K562 (cell line): ENCODE results near the gene SRP72. TPM values are rescaled to one million over a fixed set of nuclear protein-coding genes. Genes with fewer than 3 reads are reported as not detected.

Source experiments
- E2F3 ChIP-seq: fragments of 250-450 bp; sonication (Bioruptor Pico); IDR thresholded peaks from 2 replicates; pipeline ENCODE4 v1.4.0; 2020; ENCODE audit warnings: mild to moderate bottlenecking
- ELF4 ChIP-seq: fragments of 450-650 bp; formaldehyde crosslinking; IDR thresholded peaks from 2 replicates; pipeline ENCODE4 v1.4.0; 2022; ENCODE audit warnings: missing genetic modification characterization
- FOXK2 ChIP-seq, 2 experiments: fragments of 450-650 bp; IDR thresholded peaks in 1 of 2; conservative IDR thresholded peaks in 1 of 2; 2 replicates each; pipeline ENCODE4 v1.6.1; 2016; ENCODE audit warnings: low read depth in 2 of 2, mild to moderate bottlenecking in 1 of 2
- KDM4B ChIP-seq, 2 experiments: fragments of 450-650 bp in 1 of 2; sonication (generic) in 1 of 2; IDR thresholded peaks; 2 replicates each; pipeline ENCODE4 v1.6.1; 2016 to 2017; ENCODE audit warnings: borderline replicate concordance in 2 of 2, antibody characterized with exemption in 1 of 2, low read depth in 1 of 2, mild to moderate bottlenecking in 1 of 2
- MCM5 ChIP-seq: fragments of 450-650 bp; IDR thresholded peaks from 2 replicates; pipeline ENCODE4 v1.6.1; 2016; ENCODE audit warnings: low read depth
- RFX5 ChIP-seq: IDR thresholded peaks from 2 replicates; pipeline ENCODE4 v1.6.1; 2011; ENCODE audit warnings: low read depth, mild to moderate bottlenecking, improper control_type of control experiment, low read length
- SMARCE1 ChIP-seq: fragments of 450-650 bp; IDR thresholded peaks from 2 replicates; pipeline ENCODE4 v1.7.1; 2016; ENCODE audit warnings: mild to moderate bottlenecking
- ZNF282 ChIP-seq: sonication (generic); formaldehyde crosslinking; IDR thresholded peaks from 2 replicates; pipeline ENCODE4 v1.8.1; 2023; ENCODE audit warnings: missing genetic modification reagents
- polyA plus RNA-seq, 8 experiments: library from polyadenylated mRNA; depleted of rRNA in 4 of 8; stranded (reverse) in 5 of 8; unstranded in 3 of 8; fragments of >200 nt; fragmentation: Nextera tagmentation in 2 of 8; fragmentation: Illumina TruSeq in 1 of 8; extraction: Ambion mirVana in 2 of 8; extraction: Trizol in 1 of 8; gene quantifications; 2 replicates each; pipeline versions ENCODE4 v1.2.1 to v1.2.3, GENCODE V29; 2011 to 2014; ENCODE audit warnings: inconsistent platforms in 1 of 8, missing spikeins in 1 of 8
- total RNA-seq, 7 experiments: library from RNA; depleted of rRNA in 6 of 7; stranded (reverse); fragments of >200 nt in 6 of 7; fragmentation: Illumina TruSeq in 2 of 7; extraction: Trizol in 2 of 7; gene quantifications; 2 replicates each; pipeline versions ENCODE4 v1.2.1 to v1.2.3, GENCODE V29; 2011 to 2021; ENCODE audit warnings: low replicate concordance in 1 of 7
- TF ChIP-seq, protein P1 (sequence below): fragments of 450-650 bp; IDR thresholded peaks from 2 replicates; pipeline ENCODE4 v1.6.1; 2016; ENCODE audit warnings: borderline replicate concordance
- TF ChIP-seq, protein P2 (sequence below): sonication (generic); formaldehyde crosslinking; IDR thresholded peaks from 2 replicates; pipeline ENCODE4 v1.8.0; 2022; ENCODE audit warnings: mild to moderate bottlenecking, missing genetic modification reagents
- TF ChIP-seq, protein P3 (sequence below): fragments of 450-650 bp; formaldehyde crosslinking; IDR thresholded peaks from 2 replicates; pipeline ENCODE4 v1.4.0; 2022; ENCODE audit warnings: mild to moderate bottlenecking, moderate library complexity
- TF ChIP-seq, protein P4 (sequence below), 2 experiments: fragments of 150-350 bp in 1 of 2; IDR thresholded peaks; 2 replicates each; pipeline ENCODE4 v1.6.1; 2012 to 2016; ENCODE audit warnings: low read depth in 2 of 2, low read length in 2 of 2, mild to moderate bottlenecking in 1 of 2, moderate library complexity in 1 of 2
- TF ChIP-seq, protein P5 (sequence below), 2 experiments: IDR thresholded peaks; 2 replicates each; pipeline ENCODE4 v1.6.1; 2011; ENCODE audit warnings: borderline replicate concordance in 1 of 2, control low read depth in 1 of 2, low read depth in 1 of 2, low read length in 1 of 2, mild to moderate bottlenecking in 1 of 2, mixed read lengths in 1 of 2, moderate library complexity in 1 of 2; ENCODE audit not compliant: insufficient read depth in 1 of 2, insufficient read length in 1 of 2, poor library complexity in 1 of 2, severe bottlenecking in 1 of 2; ENCODE audit errors: extremely low read depth in 1 of 2
- TF ChIP-seq, protein P6 (sequence below): fragments of 250-450 bp; sonication (Bioruptor Pico); IDR thresholded peaks from 2 replicates; pipeline ENCODE4 v1.5.0; 2022; ENCODE audit warnings: mild to moderate bottlenecking

Gene SRP72
- total and polyA plus RNA-seq, 9 of the 15 experiments (the other 6 are each of a cell fraction or from before 2014, with no cell fraction given), result 124 to 341 (median 202) TPM

DNA sequence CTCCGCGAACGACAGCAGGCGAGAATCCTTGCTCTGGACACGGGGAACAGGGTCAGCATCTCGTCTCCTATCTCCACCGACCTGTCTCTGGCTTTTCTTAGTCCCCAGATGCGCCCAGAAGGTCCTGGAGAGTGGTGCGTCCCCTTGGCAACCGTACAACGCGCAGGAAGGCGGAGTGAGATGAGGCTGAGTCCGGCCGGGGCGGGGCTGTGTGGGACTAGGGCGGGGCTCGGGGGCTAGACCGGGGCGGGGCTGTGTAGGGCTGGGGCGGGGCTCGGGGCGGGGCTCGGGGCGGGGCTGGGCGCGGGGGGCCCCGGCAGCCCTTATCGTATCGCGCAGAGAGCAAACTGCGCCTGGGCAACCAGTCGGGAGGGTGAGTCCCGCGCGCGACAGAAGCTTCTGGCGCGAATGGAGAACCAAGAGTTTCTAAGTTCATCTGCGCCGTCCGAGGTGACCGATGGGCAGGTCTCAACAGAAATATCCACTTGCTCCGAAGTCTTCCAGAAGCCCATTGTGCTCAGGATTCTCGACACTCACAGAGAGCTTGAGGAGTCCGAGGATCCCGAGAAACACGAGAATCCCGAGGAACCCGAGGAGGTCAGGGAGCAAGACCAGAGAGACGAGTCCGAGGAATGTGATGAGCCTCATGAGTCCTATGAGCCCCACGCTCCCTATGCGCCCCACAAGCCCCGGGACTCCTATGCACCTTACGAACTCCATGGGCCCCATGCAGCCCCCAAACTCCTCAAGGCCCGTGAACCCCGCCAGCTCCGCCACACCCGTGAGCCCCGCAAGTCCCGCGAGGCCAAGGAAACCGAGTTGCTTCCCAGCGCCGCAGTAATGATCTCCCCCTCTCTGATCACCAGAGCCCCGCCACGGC, 63.1 kb downstream of the SRP72 start (continued):
- TF ChIP-seq, protein P1, sequence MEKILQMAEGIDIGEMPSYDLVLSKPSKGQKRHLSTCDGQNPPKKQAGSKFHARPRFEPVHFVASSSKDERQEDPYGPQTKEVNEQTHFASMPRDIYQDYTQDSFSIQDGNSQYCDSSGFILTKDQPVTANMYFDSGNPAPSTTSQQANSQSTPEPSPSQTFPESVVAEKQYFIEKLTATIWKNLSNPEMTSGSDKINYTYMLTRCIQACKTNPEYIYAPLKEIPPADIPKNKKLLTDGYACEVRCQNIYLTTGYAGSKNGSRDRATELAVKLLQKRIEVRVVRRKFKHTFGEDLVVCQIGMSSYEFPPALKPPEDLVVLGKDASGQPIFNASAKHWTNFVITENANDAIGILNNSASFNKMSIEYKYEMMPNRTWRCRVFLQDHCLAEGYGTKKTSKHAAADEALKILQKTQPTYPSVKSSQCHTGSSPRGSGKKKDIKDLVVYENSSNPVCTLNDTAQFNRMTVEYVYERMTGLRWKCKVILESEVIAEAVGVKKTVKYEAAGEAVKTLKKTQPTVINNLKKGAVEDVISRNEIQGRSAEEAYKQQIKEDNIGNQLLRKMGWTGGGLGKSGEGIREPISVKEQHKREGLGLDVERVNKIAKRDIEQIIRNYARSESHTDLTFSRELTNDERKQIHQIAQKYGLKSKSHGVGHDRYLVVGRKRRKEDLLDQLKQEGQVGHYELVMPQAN, result peak; percentile 31; the same call in 1 of the 2 replicates
- no peak for TF ChIP-seq ZNF282 (CRISPR knock-in tag)
- TF ChIP-seq E2F3 (CRISPR knock-in tag), result no peak
- no peak for TF ChIP-seq ELF4 (CRISPR knock-in tag)
- no peak for TF ChIP-seq KDM4B (IDR thresholded peaks at IDR 0.05; ENCODE audit: borderline replicate concordance in 2 of 2, low read depth in 1 of 2)
- no peak for TF ChIP-seq MCM5
- TF ChIP-seq, protein P2, sequence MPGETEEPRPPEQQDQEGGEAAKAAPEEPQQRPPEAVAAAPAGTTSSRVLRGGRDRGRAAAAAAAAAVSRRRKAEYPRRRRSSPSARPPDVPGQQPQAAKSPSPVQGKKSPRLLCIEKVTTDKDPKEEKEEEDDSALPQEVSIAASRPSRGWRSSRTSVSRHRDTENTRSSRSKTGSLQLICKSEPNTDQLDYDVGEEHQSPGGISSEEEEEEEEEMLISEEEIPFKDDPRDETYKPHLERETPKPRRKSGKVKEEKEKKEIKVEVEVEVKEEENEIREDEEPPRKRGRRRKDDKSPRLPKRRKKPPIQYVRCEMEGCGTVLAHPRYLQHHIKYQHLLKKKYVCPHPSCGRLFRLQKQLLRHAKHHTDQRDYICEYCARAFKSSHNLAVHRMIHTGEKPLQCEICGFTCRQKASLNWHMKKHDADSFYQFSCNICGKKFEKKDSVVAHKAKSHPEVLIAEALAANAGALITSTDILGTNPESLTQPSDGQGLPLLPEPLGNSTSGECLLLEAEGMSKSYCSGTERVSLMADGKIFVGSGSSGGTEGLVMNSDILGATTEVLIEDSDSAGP (CRISPR knock-in tag), result no peak
- TF ChIP-seq RFX5, result no peak
- TF ChIP-seq FOXK2 (conservative IDR thresholded peaks at IDR 0.05 in 1 of 2, IDR thresholded peaks at IDR 0.05 in 1 of 2; ENCODE audit: low read depth in 2 of 2), result no peak
- TF ChIP-seq, protein P3, sequence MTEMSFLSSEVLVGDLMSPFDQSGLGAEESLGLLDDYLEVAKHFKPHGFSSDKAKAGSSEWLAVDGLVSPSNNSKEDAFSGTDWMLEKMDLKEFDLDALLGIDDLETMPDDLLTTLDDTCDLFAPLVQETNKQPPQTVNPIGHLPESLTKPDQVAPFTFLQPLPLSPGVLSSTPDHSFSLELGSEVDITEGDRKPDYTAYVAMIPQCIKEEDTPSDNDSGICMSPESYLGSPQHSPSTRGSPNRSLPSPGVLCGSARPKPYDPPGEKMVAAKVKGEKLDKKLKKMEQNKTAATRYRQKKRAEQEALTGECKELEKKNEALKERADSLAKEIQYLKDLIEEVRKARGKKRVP (CRISPR knock-in tag), result no peak
- TF ChIP-seq, protein P4, sequence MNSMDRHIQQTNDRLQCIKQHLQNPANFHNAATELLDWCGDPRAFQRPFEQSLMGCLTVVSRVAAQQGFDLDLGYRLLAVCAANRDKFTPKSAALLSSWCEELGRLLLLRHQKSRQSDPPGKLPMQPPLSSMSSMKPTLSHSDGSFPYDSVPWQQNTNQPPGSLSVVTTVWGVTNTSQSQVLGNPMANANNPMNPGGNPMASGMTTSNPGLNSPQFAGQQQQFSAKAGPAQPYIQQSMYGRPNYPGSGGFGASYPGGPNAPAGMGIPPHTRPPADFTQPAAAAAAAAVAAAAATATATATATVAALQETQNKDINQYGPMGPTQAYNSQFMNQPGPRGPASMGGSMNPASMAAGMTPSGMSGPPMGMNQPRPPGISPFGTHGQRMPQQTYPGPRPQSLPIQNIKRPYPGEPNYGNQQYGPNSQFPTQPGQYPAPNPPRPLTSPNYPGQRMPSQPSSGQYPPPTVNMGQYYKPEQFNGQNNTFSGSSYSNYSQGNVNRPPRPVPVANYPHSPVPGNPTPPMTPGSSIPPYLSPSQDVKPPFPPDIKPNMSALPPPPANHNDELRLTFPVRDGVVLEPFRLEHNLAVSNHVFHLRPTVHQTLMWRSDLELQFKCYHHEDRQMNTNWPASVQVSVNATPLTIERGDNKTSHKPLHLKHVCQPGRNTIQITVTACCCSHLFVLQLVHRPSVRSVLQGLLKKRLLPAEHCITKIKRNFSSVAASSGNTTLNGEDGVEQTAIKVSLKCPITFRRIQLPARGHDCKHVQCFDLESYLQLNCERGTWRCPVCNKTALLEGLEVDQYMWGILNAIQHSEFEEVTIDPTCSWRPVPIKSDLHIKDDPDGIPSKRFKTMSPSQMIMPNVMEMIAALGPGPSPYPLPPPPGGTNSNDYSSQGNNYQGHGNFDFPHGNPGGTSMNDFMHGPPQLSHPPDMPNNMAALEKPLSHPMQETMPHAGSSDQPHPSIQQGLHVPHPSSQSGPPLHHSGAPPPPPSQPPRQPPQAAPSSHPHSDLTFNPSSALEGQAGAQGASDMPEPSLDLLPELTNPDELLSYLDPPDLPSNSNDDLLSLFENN (IDR thresholded peaks at IDR 0.05; ENCODE audit: low read depth in 2 of 2, low read length in 2 of 2), result no peak
- TF ChIP-seq, protein P5, sequence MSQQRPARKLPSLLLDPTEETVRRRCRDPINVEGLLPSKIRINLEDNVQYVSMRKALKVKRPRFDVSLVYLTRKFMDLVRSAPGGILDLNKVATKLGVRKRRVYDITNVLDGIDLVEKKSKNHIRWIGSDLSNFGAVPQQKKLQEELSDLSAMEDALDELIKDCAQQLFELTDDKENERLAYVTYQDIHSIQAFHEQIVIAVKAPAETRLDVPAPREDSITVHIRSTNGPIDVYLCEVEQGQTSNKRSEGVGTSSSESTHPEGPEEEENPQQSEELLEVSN (IDR thresholded peaks at IDR 0.05; ENCODE audit: borderline replicate concordance in 1 of 2, extremely low read depth in 1 of 2, insufficient read depth in 1 of 2, insufficient read length in 1 of 2, low read depth in 1 of 2, low read length in 1 of 2, poor library complexity in 1 of 2, severe bottlenecking in 1 of 2), result peak; percentile 20 to 58
- TF ChIP-seq, protein P6, sequence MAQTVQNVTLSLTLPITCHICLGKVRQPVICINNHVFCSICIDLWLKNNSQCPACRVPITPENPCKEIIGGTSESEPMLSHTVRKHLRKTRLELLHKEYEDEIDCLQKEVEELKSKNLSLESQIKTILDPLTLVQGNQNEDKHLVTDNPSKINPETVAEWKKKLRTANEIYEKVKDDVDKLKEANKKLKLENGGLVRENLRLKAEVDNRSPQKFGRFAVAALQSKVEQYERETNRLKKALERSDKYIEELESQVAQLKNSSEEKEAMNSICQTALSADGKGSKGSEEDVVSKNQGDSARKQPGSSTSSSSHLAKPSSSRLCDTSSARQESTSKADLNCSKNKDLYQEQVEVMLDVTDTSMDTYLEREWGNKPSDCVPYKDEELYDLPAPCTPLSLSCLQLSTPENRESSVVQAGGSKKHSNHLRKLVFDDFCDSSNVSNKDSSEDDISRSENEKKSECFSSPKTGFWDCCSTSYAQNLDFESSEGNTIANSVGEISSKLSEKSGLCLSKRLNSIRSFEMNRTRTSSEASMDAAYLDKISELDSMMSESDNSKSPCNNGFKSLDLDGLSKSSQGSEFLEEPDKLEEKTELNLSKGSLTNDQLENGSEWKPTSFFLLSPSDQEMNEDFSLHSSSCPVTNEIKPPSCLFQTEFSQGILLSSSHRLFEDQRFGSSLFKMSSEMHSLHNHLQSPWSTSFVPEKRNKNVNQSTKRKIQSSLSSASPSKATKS (CRISPR knock-in tag), result no peak
- TF ChIP-seq SMARCE1, result no peak
